Glomerular visceral epithelial cell (primary cell): Measurements from ENCODE around the gene IDUA.
A peak's percentile ranks its signal among the peaks of the same experiment; 100 is the strongest.
"Not testable (repeated sequence)": the region's sequence is repeated elsewhere in the genome, so short reads cannot be mapped to it uniquely, and the experiment has no call there.

Source experiments
- DNase-seq: peaks from one replicate; pipeline ENCODE4 v3.0.0-alpha.2; 2016; ENCODE audit errors: extremely low spot score

The IDUA gene

GRCh38 chr4:987624-988513, 1.0 kb downstream of the IDUA start:
- DNase-seq: no peak

DNA sequence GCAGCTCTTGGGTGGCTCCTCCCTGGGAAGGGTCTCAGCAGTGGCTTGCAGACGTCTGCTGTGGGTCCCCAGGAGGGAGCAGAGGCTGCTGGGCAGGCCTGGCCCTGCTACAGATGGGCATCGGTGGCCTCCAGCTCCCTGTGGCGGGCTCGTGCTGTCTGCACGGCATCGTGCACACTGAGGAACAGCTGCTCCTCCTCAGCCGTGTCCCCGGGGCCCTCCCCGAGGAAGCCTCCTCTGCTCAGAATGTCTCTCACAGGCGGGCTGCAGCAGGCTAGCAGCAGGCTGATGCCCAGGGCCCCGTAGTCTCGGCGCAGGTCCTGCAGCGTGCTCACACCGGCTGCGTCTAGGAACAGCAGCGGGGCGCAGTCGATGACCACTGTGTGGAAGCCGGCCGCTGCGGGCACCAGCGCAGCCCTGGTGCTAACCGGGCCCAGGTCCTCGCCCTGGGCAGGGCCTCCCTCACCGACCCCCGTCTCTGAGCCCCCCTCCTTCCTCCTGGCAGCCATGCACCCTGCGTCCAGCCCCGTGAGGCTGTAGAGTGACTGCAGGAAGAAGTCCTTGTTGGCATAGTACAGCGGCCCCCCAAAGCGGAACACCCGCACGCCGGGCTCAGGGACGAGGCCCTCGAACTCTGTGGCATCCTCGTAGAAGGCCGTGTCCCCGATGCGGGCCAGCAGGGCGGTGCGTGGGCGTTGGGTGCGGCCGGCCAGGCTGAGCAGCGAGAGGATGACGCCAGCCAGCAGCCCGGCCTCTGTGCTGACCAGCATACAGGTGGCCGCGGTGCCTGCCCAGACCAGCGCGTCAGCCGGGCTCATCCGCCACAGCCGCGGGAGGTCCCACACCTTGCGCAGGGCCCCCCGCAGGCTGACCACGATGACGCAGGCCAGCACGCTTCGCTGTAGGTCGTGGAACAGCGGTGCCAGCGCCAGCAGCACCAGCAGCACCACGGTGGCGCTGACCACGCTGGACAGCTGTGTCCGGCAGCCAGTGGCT, 2.2 kb downstream of the IDUA start:
- DNase-seq: no peak

DNA sequence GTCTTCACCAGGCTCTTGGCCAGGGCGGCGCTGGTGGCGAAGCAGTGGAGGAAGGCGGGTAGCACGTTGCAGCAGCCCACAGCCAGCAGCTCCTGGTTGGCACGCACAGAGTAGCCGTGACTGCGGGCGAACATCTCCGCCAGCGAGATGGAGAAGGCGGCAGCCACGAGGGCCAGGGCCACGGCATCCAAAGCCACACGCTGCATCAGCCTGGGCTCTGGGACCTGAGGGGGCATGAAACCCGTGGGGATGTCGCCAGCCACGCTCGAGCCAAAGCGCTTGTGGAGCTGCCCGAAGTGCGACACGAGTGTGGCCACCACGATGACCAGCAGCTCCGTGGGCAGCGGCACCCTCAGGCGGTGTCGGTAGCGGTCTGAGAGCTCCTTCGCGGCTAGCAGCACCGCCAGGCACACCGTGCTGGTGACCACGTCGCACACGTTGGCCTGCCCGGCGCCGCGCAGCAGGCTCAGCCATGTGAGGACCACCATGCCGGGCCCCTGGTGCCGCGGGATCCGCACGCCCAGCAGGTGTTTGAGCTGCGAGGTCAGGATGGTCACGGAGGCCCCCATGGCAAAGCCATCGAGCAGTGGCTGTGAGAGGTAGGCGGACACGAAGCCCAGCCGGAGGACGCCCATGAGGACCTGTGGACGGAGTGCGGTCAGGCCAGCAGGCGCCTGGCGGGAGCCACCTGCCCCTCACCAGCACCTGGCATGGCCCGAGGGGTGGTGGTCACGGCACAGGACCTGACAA, 3.1 kb downstream of the IDUA start:
- DNase-seq: no peak

- no peak for DNase-seq
These were observed 4.0 kb downstream of the IDUA start for GRCh38 chr4:990746-991367.

GRCh38 chr4:991451-992296, 4.8 kb downstream of the IDUA start:
- no peak for DNase-seq

DNA sequence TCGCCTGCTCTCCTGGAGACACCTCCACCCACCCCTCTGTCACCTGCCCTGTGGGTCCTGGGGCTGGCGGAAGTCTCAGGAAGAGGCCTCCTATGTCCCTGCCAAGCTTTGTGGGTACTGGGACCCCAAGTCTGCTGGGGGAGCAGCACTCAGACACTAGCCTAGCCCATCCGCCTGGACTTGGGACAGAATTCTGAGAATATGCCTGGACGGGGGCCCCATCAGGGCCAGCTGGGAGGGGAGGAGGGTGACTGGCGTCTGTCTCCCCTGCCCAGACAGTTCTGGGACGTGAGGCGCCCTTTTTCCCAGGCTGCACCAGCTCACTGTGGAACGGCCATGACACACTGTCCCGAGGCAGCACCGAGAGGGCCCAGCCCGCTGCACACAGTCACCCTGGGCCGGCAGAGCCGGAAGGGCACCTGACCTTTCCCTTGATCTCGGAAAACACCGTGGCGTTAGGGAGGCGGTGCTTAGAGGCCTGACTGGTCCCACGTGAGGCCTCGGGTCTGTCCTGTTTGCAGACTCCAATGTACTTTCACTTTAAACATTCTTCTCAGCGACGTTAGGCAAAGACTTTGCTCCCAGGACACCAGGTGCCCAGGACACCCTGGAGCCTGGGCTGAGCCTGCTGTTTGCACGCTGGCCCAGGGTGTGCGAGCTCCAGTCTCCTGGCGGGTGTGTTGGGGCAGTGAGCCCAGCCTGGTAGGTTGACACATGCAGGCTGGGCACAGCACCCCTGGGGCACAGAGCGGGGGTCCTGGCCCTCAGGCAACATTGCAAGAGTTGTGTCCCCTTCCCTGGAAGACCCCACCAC, 5.7 kb downstream of the IDUA start:
- peak; percentile 86 for DNase-seq

DNA sequence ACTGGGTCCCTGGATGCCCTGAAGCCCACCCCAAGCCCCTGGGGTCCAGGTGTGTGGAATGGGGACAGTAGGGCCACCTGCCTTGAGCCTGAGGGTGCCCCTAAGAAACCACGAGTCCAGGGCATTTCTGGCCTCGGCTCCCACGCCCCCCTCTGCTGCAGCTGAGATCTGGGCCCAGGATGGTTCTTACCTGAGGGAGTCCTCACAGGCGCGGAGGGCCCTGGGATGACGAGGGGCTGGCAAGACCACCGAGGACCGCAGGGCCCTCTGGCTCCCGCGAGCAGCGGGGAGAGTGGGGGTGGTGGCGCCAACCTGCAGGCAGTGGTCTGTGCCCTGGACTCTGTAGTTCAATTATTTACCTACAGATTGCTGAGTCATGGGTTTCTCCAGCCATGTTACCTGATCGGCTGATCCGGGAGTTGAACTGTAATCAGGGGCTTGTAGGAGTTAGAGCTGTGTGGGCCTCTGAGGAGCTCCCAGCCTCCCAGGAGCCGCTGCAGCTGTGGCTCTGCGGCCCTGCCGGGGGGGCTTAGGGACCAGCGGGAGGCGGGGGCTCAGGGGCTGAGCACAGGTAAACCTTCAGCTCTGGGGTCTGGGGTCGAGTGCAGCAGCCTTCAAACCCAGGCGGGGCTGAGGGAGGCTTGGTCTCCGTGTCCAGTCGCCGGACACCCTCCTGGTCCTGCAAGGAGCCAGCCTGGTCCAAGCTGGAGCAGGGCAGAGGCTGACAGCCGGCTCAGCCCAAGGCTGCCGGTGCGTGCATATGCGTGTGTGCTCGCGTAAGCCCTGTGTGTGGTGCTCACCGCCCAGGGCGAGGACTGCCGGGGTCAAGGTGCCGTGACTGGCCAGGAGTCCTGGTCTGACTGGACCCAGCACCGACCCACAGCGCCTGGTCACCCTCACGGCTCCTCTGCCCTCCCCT, 6.5 kb downstream of the IDUA start, which contains the start of gene SLC26A1:
Gene SLC26A1, minus strand, starts transcription at position 294 of the 919 bp plus-strand sequence. CDS start 1,701 bp downstream, outside the sequence.
- peak; percentile 63 for DNase-seq

DNA sequence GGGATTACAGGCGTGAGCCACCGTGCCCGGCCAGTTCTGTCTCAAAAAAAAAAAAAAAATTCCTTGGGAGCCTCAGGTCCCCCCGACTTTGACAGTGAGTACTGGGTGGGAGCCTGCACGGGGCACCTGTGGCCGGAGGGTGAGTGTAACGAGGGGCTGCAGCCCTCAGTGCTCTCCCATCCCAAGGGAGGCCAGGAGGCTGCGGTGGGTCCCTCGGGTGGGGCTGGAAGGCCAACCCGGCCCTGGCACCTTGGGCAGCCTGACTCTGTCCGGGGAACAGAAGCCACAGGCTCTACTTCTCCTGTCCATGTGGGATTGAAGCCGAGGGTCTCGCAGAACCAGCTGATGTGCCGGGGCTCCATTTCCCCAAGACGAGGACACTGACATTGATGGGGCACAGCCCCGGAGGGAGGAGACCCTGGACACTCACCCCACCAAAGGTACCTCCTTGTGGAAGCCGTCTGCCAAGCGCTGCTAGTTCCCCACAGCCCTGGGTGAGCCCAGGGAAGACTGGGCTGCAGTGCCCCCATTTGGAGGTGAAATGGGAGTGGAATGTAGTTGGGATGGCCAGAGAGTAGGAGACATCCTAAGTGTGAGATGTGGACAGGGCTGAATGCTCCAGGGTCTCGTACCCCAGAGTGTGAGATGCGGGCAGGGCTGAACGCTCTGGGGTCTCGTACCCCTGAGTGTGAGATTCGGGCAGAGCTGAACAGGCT, 8.6 kb downstream of the IDUA start:
- no peak for DNase-seq

GRCh38 chr4:996030-996996, 9.5 kb downstream of the IDUA start:
- no peak for DNase-seq

DNA sequence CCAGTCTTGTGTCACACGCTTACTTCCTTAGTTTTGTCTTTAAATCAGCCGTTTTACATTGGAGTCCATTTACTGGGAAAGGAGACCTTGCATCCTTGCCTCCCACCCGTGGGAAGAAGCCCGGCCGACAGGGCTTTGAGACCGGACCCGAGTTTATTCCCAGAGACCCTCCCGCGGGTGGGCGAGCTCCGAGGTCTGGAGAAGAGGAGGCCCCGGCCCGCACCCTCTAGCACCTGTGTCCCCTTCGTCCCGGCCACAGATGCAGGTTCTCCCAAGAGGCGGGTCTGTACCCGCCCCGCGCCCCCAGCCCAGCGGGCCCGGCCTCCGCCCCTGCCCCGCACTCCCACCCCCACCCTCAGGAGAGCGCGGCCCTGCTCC, 10.1 kb downstream of the IDUA start:
- DNase-seq: no peak

DNA sequence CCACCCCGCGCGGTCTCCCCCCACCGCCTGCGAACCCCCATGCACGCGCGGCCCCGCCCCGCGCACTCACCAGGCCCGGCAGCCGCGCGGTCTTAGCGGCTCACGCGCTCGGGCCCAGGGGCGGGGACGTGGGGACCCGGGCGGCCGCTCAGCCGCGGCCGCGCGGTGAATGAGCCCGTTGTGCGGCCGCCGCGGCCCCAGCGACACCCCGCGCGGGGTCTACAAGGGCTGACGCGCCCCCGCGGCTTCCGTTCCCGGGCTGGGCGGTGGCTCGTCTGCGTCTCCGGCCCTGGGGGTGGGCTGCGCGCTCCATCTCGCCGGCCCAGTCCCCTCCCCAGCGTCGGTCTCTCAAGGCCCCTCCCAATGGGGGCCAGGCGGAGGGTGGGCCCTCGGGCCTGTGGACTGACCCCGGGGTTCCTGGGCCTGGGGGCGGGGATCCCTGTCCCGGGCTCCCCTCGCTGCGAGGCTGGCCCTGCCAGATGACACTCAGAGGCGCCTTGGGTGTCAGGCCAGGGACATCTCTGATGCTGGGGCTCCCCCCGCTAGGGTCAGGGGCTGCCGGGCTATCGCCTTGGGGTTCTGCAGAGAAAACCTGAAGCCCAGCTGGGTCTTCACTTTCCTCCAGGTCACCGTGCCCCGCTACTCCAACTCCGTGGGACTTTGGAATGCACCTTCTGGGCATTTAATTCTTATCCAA, 10.7 kb downstream of the IDUA start:
- no peak for DNase-seq

GRCh38 chr4:998096-998691, 11.3 kb downstream of the IDUA start:
- DNase-seq: no peak

DNA sequence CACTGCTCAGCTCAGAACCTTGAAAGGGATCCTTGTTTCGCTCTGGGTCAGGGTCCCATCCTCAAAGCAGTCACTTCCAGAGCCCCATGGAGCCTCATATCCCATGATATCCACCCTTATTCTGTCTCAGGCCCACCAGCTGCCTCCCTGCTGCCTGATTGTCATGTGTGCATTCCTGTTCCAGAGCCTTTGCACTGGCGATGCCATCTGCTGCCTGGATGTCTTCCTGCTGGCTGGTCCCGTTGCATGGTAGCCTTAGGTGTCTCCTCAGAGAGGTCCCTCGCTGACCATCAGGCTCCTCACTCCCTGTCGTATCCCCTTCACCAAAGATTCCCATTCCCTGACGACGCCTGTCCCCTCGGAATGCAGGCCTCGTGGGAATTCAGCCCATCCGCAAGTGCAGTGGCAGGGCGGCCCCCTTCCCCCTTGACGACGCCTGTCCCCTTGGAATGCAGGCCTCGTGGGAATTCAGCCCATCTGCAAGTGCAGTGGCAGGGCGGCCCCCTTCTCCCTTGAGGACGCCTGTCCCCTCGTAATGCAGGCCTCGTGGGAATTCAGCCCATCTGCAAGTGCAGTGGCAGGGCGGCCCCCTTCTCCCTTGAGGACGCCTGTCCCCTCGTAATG, 12.5 kb downstream of the IDUA start:
- not testable (repeated sequence) for DNase-seq

DNA sequence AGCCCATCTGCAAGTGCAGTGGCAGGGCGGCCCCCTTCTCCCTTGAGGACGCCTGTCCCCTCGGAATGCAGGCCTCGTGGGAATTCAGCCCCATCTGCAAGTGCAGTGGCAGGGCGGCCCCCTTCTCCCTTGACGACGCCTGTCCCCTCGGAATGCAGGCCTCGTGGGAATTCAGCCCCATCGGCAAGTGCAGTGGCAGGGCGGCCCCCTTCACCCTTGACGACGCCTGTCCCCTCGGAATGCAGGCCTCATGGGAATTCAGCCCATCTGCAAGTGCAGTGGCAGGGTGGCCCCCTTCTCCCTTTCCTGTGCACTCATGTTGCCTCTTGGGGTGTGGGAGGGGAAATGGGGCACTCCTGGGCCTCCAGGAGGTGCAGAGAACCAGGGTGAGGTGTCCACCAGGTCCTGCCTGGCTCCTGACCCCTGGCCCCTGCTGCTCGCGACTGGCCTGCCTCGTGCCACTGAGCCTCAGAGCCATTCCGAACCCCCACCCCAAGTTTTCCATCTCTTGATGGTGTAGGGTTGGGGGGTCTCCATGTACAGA, 13.1 kb downstream of the IDUA start:
- no peak for DNase-seq
